Endothelial cell (in vitro differentiated cells): Measurements from ENCODE around the gene LCE1C. TPM values are rescaled to one million over a fixed set of nuclear protein-coding genes. Genes with fewer than 3 reads are reported as not detected.
A peak's percentile ranks its signal among the peaks of the same experiment; 100 is the strongest.

Source experiments
- DNase-seq: peaks from one replicate; pipeline ENCODE4 v3.0.0; 2021; ENCODE audit warnings: low spot score
- H3K27ac Mint-ChIP-seq: one replicate; pipeline ENCODE4 v1.8.0; 2021; ENCODE audit warnings: mixed read lengths, inconsistent platforms; ENCODE audit not compliant: unreplicated experiment
- H3K27me3 Mint-ChIP-seq: one replicate; pipeline ENCODE4 v1.8.0; 2021; ENCODE audit warnings: mild to moderate bottlenecking, moderate library complexity, mixed read lengths, inconsistent platforms; ENCODE audit not compliant: unreplicated experiment
- H3K36me3 Mint-ChIP-seq: one replicate; pipeline ENCODE4 v1.8.0; 2021; ENCODE audit warnings: mild to moderate bottlenecking, low read depth, mixed read lengths, inconsistent platforms; ENCODE audit not compliant: unreplicated experiment
- H3K4me1 Mint-ChIP-seq: one replicate; pipeline ENCODE4 v1.8.0; 2021; ENCODE audit warnings: mild to moderate bottlenecking, mixed read lengths, inconsistent platforms; ENCODE audit not compliant: unreplicated experiment
- H3K4me3 Mint-ChIP-seq: one replicate; pipeline ENCODE4 v1.8.0; 2021; ENCODE audit warnings: mild to moderate bottlenecking, mixed read lengths, inconsistent platforms; ENCODE audit not compliant: unreplicated experiment
- H3K9me3 Mint-ChIP-seq: one replicate; pipeline ENCODE4 v1.8.0; 2021; ENCODE audit warnings: mixed read lengths, inconsistent platforms; ENCODE audit not compliant: unreplicated experiment
- CTCF ChIP-seq: fragments of 200-600 bp; sonication (generic); IDR thresholded peaks from one replicate; pipeline ENCODE4 v1.5.0; 2021; ENCODE audit warnings: antibody characterized with exemption; ENCODE audit not compliant: unreplicated experiment
- total RNA-seq: library from RNA; stranded (reverse); fragmentation: NEBNext Ultra II Directional; extraction: Animal tissue kit (Norgen Biotek cat#: 25700); gene quantifications from one replicate; pipeline ENCODE4 v1.2.1, GENCODE V29; 2021; ENCODE audit not compliant: unreplicated experiment

LCE1C gene
- total RNA-seq, 1 donor from 2014 or later, result not detected

- Mint-ChIP-seq H3K36me3 (no peaks in the 10 kb centered on the region), H3K27me3 (peaks cover 2% of the 10 kb centered on the region), H3K4me1 (no peaks in the 10 kb centered on the region), H3K27ac (no peak overlapping the region), H3K9me3 (no peaks in the 10 kb centered on the region), H3K4me3 (no peak overlapping the region)
- TF ChIP-seq CTCF, result peak; percentile 41
- DNase-seq, result peak; percentile 51
Observed at GRCh38 chr1:152777510-152778137, 28.8 kb downstream of the LCE1C start.

DNA sequence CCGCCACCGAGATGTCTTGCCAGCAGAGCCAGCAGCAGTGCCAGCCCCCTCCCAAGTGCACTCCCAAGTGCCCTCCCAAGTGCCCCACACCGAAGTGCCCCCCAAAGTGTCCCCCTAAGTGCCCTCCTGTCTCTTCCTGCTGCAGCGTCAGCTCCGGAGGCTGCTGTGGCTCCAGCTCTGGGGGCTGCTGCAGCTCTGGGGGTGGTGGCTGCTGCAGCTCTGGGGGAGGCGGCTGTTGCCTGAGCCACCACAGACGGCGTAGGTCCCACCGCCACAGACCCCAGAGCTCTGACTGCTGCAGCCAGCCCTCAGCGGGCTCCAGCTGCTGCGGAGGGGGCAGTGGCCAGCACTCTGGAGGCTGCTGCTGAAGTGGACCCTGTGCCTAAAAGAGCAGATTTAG, 30.1 kb downstream of the LCE1C start:
- Mint-ChIP-seq H3K27ac (no peak overlapping the region), H3K4me1 (no peaks in the 10 kb centered on the region), H3K9me3 (no peaks in the 10 kb centered on the region), H3K36me3 (no peaks in the 10 kb centered on the region), H3K27me3 (peaks cover 2% of the 10 kb centered on the region), H3K4me3 (no peak overlapping the region)
- no peak for DNase-seq
- no peak for TF ChIP-seq CTCF

- DNase-seq, result no peak
- Mint-ChIP-seq H3K27ac (no peak within 1 kb of the TSS), H3K4me3 (no peak within 1 kb of the TSS), H3K4me1 (no peaks in the 10 kb centered on the region), H3K27me3 (peaks cover 2% of the 10 kb centered on the region), H3K9me3 (no peaks in the 10 kb centered on the region), H3K36me3 (no peaks in the 10 kb centered on the region)
- no peak for TF ChIP-seq CTCF
Observed at GRCh38 chr1:152774875-152775274, 31.6 kb downstream of the LCE1C start, which contains the start of gene LCE1F. Gene LCE1F, plus strand, starts transcription at chr1:152775140. Its CDS starts 1,232 bp downstream, at chr1:152776372.

- Mint-ChIP-seq H3K9me3 (no peaks in the 10 kb centered on the region), H3K4me1 (no peaks in the 10 kb centered on the region), H3K27me3 (no peaks in the 10 kb centered on the region), H3K27ac (no peak overlapping the region), H3K36me3 (no peaks in the 10 kb centered on the region), H3K4me3 (no peak overlapping the region)
- no peak for TF ChIP-seq CTCF
- no peak for DNase-seq
Observed at GRCh38 chr1:152770411-152770810, 36.0 kb downstream of the LCE1C start.

- H3K27me3 Mint-ChIP-seq, result peaks cover 1% of the 10 kb centered on the region
- TF ChIP-seq CTCF, result no peak
- no peak overlapping the region for H3K4me3 Mint-ChIP-seq
- H3K4me1 Mint-ChIP-seq, result no peaks in the 10 kb centered on the region
- no peaks in the 10 kb centered on the region for H3K36me3 Mint-ChIP-seq
- no peaks in the 10 kb centered on the region for H3K9me3 Mint-ChIP-seq
- H3K27ac Mint-ChIP-seq, result no peak overlapping the region
- no peak for DNase-seq
Observed at GRCh38 chr1:152768847-152769533, 37.5 kb downstream of the LCE1C start.
